ENCODE data around the gene PRKRA.

DNA sequence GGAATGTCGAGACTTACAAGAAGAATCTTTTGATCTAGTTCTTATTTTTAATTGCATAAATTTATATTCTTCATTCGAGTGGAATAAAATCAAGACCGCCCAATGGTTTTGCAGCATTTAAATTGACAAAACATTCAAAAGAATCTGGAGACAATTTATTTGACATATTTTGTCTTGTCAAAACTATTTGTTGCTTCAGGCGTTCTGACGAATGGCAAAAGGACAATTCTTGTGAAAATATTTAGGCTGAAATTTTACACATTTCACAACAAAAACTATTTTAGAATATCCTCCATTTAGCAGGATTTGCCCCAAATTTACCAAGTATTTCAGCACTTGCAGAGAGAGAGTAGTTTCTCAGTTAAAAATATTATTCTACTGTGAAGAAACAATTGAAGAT lies 41.7 kb downstream of the PRKRA start:
- TF ChIP-seq, protein P1, sequence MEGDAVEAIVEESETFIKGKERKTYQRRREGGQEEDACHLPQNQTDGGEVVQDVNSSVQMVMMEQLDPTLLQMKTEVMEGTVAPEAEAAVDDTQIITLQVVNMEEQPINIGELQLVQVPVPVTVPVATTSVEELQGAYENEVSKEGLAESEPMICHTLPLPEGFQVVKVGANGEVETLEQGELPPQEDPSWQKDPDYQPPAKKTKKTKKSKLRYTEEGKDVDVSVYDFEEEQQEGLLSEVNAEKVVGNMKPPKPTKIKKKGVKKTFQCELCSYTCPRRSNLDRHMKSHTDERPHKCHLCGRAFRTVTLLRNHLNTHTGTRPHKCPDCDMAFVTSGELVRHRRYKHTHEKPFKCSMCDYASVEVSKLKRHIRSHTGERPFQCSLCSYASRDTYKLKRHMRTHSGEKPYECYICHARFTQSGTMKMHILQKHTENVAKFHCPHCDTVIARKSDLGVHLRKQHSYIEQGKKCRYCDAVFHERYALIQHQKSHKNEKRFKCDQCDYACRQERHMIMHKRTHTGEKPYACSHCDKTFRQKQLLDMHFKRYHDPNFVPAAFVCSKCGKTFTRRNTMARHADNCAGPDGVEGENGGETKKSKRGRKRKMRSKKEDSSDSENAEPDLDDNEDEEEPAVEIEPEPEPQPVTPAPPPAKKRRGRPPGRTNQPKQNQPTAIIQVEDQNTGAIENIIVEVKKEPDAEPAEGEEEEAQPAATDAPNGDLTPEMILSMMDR (IDR thresholded peaks at IDR 0.05): no peak
- no peak for TF ChIP-seq POLR2A (IDR thresholded peaks at IDR 0.05)
